Measurements from ENCODE around the gene GLI3.
A peak's percentile ranks its signal among the peaks of the same experiment; 100 is the strongest.

GLI3 gene

GRCh38 chr7:41969561-41970105, 267.4 kb downstream of the GLI3 start:
- DNase-seq: no peak
- in situ Hi-C loops (cut with MboI; ENCODE audit: low pct_unique_long_range_greater_than_20kb, low sequenced_read_pairs): loop anchor here (25.0 kb wide), 1 partner anchor 868 kb away; no protein-coding TSS in a partner anchor

- in situ Hi-C loops (cut with MboI; ENCODE audit: low pct_unique_long_range_greater_than_20kb, low sequenced_read_pairs): loop anchor here (25.0 kb wide), 1 partner anchor 870 kb away; no protein-coding TSS in a partner anchor
- DNase-seq: no peak
These were observed 269.9 kb downstream of the GLI3 start for GRCh38 chr7:41967156-41967555.

GRCh38 chr7:41965951-41966505, 271.0 kb downstream of the GLI3 start:
- in situ Hi-C loops (cut with MboI; ENCODE audit: low pct_unique_long_range_greater_than_20kb, low sequenced_read_pairs): loop anchor here (25.0 kb wide), 1 partner anchor 871 kb away; no protein-coding TSS in a partner anchor
- DNase-seq: no peak

- in situ Hi-C loops (cut with MboI; ENCODE audit: low pct_unique_long_range_greater_than_20kb, low sequenced_read_pairs): loop anchor here (25.0 kb wide), 1 partner anchor 872 kb away; no protein-coding TSS in a partner anchor
- DNase-seq: no peak
These were observed 271.9 kb downstream of the GLI3 start for GRCh38 chr7:41964849-41965745.

GRCh38 chr7:41964183-41964753, 272.7 kb downstream of the GLI3 start:
- no peak for DNase-seq
- in situ Hi-C loops (cut with MboI; ENCODE audit: low pct_unique_long_range_greater_than_20kb, low sequenced_read_pairs): loop anchor here (25.0 kb wide), 1 partner anchor 873 kb away; no protein-coding TSS in a partner anchor

- no peak for DNase-seq
- in situ Hi-C loops (cut with MboI; ENCODE audit: low pct_unique_long_range_greater_than_20kb, low sequenced_read_pairs): loop anchor here (25.0 kb wide), 1 partner anchor 881 kb away; no protein-coding TSS in a partner anchor
These were observed 280.3 kb downstream of the GLI3 start for GRCh38 chr7:41956705-41957104.

- DNase-seq: peak; percentile 93
- in situ Hi-C loops (cut with MboI; ENCODE audit: low pct_unique_long_range_greater_than_20kb, low sequenced_read_pairs): loop anchor here (25.0 kb wide), 1 partner anchor 881 kb away; no protein-coding TSS in a partner anchor
These were observed 280.9 kb downstream of the GLI3 start for GRCh38 chr7:41955893-41956675.

- DNase-seq: peak; percentile 9
- in situ Hi-C loops (cut with MboI; ENCODE audit: low pct_unique_long_range_greater_than_20kb, low sequenced_read_pairs): loop anchor here (25.0 kb wide), 1 partner anchor 882 kb away; no protein-coding TSS in a partner anchor
These were observed 281.6 kb downstream of the GLI3 start for GRCh38 chr7:41955451-41955850.

- DNase-seq: no peak
- in situ Hi-C loops (cut with MboI; ENCODE audit: low pct_unique_long_range_greater_than_20kb, low sequenced_read_pairs): loop anchor here (25.0 kb wide), 1 partner anchor 882 kb away; no protein-coding TSS in a partner anchor
These were observed 282.0 kb downstream of the GLI3 start for GRCh38 chr7:41954976-41955375.

- in situ Hi-C loops (cut with MboI; ENCODE audit: low pct_unique_long_range_greater_than_20kb, low sequenced_read_pairs): no loop called here
- no peak for DNase-seq
These were observed 288.5 kb downstream of the GLI3 start for GRCh38 chr7:41948503-41948902.

- in situ Hi-C loops (cut with MboI; ENCODE audit: low pct_unique_long_range_greater_than_20kb, low sequenced_read_pairs): no loop called here
- DNase-seq: peak; percentile 83
These were observed 293.9 kb downstream of the GLI3 start for GRCh38 chr7:41943094-41943577.

GRCh38 chr7:41942468-41943093, 294.4 kb downstream of the GLI3 start:
- DNase-seq: no peak
- in situ Hi-C loops (cut with MboI; ENCODE audit: low pct_unique_long_range_greater_than_20kb, low sequenced_read_pairs): no loop called here

- in situ Hi-C loops (cut with MboI; ENCODE audit: low pct_unique_long_range_greater_than_20kb, low sequenced_read_pairs): no loop called here
- DNase-seq: peak; percentile 80
These were observed 296.2 kb downstream of the GLI3 start for GRCh38 chr7:41940760-41941343.

- no peak for DNase-seq
- in situ Hi-C loops (cut with MboI; ENCODE audit: low pct_unique_long_range_greater_than_20kb, low sequenced_read_pairs): no loop called here
These were observed 298.6 kb downstream of the GLI3 start for GRCh38 chr7:41938371-41938770.

GRCh38 chr7:41933427-41933826, 303.6 kb downstream of the GLI3 start:
- in situ Hi-C loops (cut with MboI; ENCODE audit: low pct_unique_long_range_greater_than_20kb, low sequenced_read_pairs): no loop called here

GRCh38 chr7:41931263-41931646, 305.8 kb downstream of the GLI3 start:
- in situ Hi-C loops (cut with MboI; ENCODE audit: low pct_unique_long_range_greater_than_20kb, low sequenced_read_pairs): no loop called here
- no peak for DNase-seq

More at GRCh38 chr7:41933427-41933826, 303.6 kb downstream of the GLI3 start:
- DNase-seq: no peak

- in situ Hi-C loops (cut with MboI; ENCODE audit: low pct_unique_long_range_greater_than_20kb, low sequenced_read_pairs): no loop called here
- DNase-seq: peak; percentile 37
These were observed 306.3 kb downstream of the GLI3 start for GRCh38 chr7:41930538-41931262.
